HG03439 (cell line): ENCODE data around the gene CLCNKB.
"Not testable (repeated sequence)": the region's sequence is repeated elsewhere in the genome, so short reads cannot be mapped to it uniquely, and the experiment has no call there.

Source experiments
- ATAC-seq: cut with Tn5 transposase; IDR thresholded peaks from one replicate; pipeline ENCODE4 v1.9.1; 2021; ENCODE audit warnings: mild to moderate bottlenecking, moderate library complexity; ENCODE audit not compliant: unreplicated experiment

The CLCNKB gene

DNA sequence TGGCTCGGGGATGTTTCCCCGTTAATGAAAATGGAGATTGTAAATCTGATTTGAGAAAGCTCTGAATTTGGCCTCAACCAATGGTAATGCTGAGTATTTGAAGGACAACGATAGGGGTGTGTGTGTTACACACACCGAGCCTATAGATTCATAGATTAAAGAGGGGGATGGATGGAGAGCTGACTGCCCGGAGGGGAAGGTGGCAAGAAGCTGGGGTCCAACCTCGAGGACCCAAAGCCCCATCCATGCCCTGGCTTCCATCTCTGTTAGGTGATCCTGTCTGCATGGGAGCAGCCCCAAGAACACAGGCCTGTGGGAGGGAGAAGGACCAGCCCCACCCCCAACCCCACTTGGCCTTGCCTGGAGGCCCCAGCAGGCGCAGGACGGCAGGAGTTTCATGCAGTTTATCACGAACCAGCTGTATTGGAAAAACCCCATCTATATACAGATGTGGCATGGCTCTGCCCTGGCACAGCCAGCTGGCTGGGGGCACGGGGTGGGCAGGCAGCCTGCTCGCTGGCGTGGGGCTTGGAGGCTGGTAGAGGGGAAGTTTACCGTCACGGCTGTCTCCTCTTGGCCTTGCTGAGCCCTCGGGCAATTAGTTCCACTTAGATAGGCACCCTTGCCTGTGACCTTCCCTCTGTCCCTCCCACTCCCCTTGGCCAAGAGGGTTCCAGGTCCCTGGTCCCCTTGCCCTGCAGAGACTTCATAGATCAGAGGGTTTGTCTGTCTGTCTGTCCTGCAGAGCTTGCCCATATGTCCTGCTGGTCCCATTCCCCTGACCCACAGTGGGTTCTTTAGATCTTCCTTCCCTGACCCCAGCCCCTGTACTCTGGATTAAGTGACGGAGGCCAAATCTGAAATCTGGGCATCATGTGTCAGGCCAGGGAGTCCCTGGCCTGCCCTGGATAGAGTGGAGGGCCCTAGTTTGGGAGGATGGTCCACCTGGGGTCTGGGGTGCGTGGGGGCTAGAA lies 28.8 kb upstream of the CLCNKB start:
- no peak for ATAC-seq

DNA sequence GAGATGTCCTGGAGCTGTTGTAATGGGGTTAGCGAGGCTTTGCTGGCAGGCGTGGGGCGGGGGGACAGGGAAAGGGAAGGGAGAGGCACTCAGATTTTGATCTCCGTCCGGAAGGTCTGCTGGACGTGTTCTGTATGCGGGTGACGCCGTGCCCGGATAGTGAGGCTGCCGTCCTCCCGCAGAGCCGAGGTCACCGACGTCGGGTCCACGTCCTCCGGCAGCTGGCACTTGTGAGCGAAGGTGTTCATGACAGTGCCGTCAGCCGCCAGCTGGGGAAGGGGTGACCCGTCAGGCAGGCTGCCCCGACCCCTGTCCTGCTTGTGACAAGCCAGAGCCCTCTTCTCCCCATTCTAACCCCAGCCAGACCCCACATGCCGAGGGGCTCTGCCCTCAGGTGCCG lies 28.1 kb upstream of the CLCNKB start:
- no peak for ATAC-seq

DNA sequence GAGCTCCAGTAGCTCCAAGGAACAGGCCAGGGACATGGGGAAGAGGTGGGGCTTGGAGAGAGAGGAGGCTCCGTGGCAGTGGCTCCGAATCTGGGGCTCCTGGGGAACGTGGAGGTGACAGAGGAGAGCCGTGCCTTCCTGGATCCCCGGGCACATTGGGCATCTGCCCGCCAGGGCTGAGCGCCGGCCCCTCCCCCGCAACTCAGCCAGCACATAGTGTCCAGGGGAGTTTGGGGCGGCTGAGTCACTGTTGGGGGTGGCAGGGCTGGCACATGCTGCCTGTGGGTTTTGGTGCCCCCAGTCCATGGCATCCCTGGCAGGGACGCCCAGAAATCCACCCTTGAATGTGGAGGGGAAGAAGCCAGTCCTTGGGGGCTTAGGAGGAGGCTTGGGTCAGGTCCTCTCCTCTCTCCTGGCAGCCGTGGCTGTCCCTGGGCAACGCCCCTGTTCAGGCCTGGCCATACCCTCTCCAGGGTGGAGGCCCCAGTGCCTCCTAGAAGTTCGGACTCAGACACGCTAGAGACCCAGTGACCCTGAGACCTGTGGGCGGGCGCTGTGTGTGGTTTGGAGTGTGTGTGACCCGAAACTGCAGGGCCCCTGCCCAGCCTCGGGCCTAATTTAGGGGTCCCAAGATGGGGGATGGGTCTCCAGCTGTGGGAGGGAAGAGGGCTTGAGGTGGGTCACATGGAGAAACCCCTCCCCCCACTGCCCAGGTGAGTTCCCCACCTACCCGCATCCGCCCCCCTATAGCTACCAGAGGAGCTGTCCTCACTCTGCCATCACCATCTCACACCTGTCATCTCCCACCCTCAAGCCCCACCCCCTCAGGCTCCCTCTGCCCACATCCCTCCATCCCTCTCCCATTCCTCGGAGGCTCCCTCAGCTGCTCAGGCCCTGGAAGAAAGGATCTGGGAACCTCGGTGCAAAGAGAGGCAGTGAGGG lies 27.4 kb upstream of the CLCNKB start:
- ATAC-seq: no peak

DNA sequence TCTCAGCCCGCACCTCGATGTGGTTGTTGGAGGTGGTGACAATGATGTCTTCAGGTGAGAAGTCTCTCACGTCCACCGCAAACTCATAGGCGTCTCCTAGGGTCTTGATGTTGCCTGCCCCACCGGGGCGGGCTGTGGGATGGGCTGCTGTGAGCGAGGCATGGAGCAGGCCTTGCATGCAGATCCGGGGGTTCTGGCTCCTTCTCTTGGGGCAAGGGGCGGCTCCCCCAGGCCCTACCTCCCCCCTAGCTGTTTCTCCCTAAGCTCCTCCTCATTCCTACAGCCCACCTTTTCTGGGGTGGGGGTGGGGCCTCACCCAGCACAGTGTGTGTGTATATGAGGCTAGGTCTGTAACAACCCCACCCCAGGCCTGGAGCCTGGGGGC lies 26.5 kb upstream of the CLCNKB start:
- no peak for ATAC-seq

DNA sequence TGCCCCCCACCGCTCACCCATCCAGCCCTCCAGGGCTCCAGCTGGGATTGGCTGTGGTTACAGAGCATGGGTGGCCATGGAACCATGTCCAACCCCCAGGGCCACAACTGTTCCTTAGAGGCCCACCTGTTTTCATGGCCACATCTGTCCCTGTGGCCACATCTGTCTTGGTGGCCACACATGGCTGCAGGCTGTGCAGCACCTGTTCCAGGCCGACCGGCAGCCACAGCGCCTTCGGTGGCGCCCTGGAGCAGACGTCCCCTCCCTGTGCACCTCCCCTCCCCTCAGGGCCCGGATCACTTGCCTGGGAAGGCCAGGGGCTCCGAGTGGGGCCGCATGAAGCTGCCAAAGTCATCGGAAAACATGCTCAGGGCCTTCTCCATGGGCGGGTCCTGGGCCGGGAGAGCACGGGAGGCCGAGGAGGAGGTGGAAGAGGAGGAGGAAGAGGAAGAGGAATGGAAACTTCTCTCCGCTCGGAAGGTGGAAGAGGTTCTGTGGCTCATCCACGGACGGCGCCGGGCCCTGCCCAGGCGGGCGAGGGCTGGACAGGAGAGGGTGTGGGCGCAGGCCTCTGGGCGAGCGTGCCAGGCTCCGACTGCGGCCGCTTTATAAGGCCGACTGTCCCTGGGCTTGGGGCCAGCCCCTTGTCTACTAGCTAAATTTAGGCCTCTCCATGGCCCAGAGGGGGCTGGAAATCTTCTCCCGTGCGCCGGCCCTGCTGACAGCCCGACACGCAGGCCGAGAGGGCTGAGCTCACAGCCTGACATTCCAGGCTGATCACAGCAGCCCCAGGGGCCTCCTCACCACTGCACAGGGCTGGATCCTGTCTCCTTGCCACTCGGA lies 25.9 kb upstream of the CLCNKB start, which contains the start of gene HSPB7:
Gene HSPB7 (minus strand): TSS at position 583 of the 843 bp plus-strand sequence. CDS start 80 bp downstream, at position 503.
- no peak for ATAC-seq

DNA sequence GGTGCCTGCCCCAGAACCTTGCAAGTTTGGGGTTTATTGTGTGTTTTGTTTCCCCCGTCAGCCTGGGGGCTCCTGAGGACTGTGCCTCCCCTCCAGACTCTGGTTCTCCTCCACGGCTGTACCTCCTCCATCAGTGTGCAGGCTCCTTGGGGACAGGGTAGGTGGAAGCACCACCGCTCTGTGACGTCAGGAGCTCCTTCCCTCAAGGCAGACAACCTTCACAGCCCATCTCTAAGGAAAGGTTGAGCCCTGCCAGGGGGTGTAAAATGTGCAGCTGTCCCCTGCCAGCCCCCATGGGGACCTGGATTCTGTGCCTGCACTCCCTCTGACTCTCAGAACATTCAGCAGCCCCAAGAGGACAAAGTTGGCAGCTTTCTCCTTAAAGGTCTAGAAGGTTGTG lies 25.3 kb upstream of the CLCNKB start:
- no peak for ATAC-seq

DNA sequence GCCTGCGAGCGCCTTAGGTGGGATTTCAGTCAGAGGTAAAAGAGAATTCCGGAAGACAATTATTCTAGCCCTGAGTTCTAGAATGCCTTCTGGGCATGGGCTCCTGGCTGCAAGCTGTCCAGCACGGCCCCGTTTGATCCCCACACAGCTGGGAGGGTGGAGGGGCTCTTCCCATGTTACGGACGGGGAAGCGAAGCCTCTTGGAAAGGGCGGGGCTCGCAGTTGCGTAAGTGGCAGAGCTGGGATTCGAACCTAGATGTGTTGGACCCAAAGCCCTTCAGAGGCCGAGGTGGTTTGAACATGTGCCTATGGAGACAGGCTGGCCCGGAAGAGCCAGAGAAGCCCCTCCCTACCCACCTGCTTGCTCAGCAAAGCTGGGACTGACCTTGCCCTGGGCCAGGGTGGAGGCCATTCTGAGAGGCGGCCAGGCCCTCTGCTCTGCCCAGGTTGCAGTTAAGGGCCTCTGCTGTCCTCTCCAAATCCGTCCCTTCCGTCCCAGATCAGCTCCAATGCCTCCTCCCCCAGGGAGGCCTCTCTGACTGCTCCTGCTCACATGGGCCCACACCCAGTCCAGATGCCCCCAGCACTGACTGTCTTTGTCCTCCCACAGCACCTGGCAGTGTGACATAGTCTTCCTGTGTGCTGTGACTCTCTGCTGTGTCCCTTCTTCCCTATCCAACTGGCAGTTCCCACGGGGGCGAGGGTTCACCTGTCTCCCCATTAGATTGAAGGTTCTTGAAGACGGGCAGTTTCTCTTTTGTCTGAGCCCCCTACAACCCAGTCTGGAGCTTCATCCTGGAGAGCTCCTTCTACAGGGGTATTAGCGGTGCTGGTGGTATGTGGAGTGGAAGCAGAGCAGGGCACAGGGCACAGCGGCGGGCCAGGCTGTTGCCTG lies 24.6 kb upstream of the CLCNKB start:
- ATAC-seq: no peak

DNA sequence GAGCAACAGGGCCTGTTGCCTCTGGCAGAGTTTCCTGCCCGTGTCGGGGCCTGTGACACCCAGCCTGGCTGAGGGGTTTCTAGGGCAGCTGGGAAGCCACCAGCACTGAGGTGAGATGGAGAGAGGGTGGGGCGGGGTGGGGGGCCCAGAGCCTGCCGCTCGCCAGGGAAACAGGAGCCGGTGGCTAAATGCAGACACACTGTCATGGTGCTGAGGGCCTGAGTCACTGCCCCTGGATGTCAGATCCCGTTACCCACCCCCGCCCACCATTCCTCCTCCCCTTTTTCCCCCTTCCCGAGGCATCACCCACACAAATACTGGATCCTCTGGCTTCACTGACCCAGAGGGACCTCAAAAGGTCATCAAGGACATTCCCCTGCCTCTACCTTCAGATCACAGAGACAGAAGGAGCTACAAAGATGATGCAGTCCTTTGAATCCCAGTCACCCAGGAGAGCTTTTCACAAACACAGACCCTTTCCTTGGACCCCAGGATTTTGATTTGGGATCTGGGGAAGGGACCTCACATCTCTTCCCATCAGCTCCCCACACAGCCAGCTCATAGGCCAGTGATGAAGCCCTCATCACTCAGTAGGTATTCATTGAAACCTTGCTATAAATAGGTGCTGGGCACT lies 23.8 kb upstream of the CLCNKB start:
- no peak for ATAC-seq

DNA sequence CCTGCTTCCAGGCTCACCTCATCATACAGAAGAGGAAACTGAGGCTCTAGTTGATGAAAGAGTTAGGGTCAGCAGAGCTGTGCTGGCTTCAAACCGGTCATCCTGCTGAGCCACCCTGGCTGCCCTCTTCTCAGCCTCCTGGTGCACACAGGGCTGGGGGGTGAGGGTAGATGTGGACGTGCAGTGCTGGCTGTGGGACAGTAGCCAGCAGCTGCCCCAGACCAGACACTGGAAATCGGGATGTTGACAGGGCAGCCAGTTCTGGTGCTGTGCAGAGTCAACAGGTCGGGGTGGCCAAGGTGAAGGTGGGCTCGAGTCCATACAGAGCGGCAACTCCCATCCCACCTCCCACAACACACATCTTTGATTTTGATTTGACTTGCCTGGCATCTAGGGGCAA lies 23.3 kb upstream of the CLCNKB start:
- no peak for ATAC-seq

DNA sequence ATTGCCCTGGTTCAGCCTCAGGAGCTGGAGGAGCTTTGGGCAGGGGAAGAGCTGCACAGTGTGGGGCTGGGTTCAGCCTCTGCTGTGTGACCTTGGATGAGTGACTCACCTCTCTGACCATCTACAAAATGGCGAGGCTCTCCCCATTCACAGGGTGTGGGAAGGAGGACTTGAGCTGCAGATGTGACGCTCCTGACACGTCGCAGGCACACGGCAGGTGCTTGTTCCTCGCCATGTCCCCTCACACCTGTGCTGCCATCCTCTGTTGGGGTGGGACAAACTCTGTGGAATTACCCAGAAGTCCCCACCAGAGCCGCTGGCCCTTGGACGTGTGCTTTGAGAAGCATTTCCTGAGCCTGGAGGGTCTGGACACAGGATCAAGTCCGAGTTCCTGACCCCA lies 22.7 kb upstream of the CLCNKB start:
- ATAC-seq: not testable (repeated sequence)

DNA sequence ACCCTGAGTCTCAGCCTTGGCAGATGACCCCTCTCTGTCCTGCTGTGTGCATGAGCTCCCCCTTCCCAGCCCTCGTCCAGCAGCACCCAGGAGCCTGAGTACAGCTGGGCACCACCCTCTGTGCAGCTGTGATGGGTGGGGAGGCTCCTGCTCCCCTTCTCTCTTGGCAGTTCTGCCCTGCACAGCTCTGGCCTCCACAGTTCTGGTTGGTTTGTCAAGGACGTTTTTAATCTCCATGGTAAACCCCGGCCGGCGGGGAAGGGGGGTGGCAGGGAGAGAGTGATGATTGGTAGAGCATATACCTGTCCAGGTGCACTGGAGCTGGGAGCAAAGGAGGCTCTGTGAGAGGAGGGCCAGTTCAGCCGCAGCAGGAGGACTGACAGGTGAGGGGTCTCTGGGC lies 21.9 kb upstream of the CLCNKB start, which contains the start of gene CLCNKA:
Gene CLCNKA (plus strand): TSS at position 356 of the 400 bp plus-strand sequence. CDS start 584 bp downstream, outside the sequence.
- ATAC-seq: no peak

DNA sequence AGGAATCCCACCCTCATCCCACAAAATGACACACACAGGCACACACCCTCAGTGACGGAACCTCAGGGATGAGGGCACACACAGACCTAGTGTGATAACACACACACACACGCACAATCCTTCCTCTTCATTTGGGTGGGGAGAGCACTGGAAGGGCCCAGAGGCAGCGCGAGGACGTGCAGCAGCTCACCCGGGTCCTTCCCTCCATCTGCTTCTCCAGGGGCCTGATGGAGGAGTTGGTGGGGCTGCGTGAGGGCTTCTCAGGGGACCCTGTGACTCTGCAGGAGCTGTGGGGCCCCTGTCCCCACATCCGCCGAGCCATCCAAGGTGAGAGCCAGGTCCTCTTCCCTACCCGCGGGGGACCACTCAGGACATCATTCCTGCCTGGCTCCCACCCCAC lies 21.2 kb upstream of the CLCNKB start:
- ATAC-seq: no peak

DNA sequence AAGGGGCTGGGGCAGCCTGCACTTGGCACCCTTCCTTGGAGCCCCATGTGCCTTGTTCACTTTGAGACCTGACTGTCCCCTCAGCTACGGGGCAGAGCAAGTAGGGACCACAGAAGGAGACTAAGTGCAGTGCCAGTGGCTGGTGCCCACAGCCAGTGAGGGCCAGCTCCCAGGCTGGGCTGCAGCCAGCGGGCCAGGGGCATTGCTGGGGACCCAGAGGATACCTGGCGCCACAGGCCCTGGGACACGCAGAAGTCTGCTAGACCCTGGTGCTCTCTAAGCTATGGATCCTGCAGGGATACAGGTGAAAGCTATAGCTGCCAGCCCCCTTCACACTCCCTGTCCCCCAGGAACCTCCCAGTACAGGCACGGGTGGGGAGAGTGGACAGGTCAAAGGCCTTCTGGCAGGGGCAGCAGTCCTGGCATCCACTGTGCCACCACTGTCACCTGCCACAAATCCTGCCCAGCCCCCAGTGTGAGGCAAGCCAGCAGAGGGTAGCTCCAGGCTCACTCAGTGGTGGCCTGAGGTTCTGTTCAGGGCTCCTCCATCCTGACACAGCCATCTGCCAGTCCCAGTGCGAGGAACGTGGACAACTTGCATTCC lies 20.4 kb upstream of the CLCNKB start:
- ATAC-seq: no peak

DNA sequence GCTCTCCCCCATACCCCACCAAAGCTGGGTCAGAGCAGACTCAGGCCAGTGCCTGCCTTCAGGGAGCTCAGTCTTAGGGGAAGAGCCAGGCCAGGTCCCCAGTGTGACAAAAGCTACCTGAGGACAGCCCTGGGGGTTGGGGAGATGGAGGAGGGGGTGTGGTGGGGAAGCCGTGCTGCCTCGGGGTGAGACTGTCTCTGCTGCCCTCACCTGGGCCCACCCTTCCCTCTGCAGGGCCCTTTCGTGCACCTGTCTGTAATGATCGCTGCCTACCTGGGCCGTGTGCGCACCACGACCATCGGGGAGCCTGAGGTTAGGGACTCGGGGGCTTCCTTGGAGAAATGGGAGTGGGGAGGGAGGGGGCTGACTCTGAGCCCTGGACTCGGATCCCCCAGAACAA lies 17.3 kb upstream of the CLCNKB start:
- ATAC-seq: not testable (repeated sequence)

DNA sequence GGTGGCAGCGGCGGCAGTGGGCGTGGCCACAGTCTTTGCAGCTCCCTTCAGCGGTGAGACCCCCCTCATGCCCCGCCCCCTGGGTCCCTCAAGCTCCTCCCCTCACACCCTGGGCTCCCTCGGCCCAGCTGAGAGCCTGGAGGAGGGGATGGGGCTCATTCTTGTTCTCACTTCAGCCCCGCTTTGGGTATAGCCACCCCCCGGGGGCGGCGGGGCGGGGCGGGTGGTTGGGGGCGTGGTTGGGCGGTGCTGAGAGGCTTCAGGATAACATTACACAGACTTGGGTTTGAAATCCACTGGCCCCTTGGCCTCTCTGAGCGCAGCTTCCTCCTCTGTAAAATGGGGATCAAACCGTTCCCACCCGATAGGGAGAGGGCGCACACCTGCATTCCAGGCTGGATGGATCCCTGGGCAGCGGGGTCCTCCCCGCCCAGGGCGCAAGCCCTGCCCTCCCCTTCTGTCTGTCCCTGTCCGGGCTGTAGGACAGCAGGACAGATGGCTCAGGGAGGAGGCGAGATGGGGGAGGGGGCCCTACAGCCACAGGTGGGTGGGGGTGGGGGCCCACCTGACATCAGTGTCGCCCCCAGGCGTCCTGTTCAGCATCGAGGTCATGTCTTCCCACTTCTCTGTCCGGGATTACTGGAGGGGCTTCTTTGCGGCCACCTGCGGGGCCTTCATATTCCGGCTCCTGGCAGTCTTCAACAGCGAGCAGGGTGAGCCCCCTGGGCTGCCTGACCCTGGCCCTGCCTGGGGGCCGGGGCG lies 16.7 kb upstream of the CLCNKB start:
- ATAC-seq: no peak

DNA sequence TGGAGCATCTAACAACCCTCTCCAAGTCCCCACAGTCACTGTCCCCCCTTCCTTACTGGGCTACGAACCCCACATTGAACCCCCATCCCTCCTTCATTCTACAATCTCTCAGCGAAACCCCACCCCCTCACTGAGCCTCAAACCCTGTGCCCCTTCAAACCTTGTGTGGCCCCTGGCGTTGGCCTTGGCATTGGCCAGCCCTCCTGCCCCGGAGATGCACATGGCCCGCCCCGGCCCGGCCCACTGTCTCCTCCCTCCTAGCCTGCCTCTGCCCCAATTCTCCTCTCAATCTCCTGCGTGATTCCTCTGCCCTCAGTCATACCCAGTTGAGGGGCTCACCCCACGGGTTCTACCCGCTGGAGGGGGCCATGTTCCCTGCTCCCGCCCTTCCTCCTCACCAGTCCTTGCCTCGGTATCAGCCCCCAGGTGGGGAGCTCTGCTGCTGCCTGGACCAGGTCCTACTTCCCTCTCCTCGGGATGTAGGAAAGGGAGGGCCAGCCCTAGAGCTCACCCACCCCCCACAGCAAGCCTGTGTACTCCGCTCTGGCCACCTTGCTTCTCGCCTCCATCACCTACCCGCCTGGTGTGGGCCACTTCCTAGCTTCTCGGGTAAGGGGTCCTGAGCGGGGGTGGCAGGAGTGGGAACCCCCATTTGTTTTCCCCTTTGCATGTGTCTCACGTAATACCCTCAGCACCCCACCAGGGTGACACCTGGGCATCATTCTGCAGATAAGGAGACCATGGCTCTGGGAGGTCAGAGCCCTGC lies 15.2 kb upstream of the CLCNKB start:
- ATAC-seq: no peak

DNA sequence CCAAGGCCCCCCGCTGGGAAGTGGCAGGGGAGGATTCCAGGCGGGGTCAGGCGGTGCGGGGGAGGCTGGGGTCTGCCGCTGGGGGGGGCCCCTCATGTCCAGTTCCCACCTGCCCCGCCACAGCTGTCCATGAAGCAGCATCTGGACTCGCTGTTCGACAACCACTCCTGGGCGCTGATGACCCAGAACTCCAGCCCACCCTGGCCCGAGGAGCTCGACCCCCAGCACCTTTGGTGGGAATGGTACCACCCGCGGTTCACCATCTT lies 14.6 kb upstream of the CLCNKB start:
- not testable (repeated sequence) for ATAC-seq
